ENCODE measurements around the gene EEA1.

DNA sequence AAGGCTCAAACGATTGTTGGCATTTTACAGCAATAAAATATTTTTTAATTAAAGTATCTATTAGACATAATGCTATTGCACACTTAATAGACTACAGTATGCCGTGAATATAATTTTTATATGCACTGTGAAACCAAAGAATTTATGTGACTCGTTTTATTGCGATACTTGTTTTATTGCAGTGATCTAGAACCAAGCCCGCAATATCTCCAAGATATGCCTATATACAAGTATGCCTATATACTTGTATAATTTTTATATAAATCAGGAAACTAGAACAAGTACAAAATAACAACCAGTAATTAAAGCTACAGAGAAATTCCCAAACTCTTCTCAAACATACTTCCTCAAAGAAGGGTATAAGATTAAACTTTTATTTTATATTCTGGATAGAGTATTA, 31.3 kb downstream of the EEA1 start:
- TF ChIP-seq POLR2AphosphoS5 (IDR thresholded peaks at IDR 0.05; ENCODE audit: low read depth, low read length): no peak
- no peak for TF ChIP-seq POLR2A (IDR thresholded peaks at IDR 0.05; ENCODE audit: low read depth, low read length)
